Measurements from ENCODE around the gene C1RL.
"Not testable (repeated sequence)": the region's sequence is repeated elsewhere in the genome, so short reads cannot be mapped to it uniquely, and the experiment has no call there.

The C1RL gene

GRCh38 chr12:7113389-7113871, 4.4 kb upstream of the C1RL start:
- DNase-seq, result peak; percentile 16

- DNase-seq, result no peak
Observed at GRCh38 chr12:7112041-7112440, 3.0 kb upstream of the C1RL start.

GRCh38 chr12:7110661-7111060, 1.6 kb upstream of the C1RL start:
- no peak for DNase-seq

- no peak for DNase-seq
Observed at GRCh38 chr12:7109572-7109920, 532 bp upstream of the C1RL start.

GRCh38 chr12:7108003-7108795, 815 bp downstream of the C1RL start:
- DNase-seq, result peak; percentile 63

GRCh38 chr12:7107636-7108002, 1.4 kb downstream of the C1RL start:
- no peak for DNase-seq

GRCh38 chr12:7107181-7107580, 1.8 kb downstream of the C1RL start:
- DNase-seq, result not testable (repeated sequence)

- DNase-seq, result no peak
Observed at GRCh38 chr12:7106082-7106481, 2.9 kb downstream of the C1RL start.

- no peak for DNase-seq
Observed at GRCh38 chr12:7103837-7104584, 5.0 kb downstream of the C1RL start.

- no peak for DNase-seq
Observed at GRCh38 chr12:7102582-7102981, 6.4 kb downstream of the C1RL start.

- DNase-seq, result no peak
Observed at GRCh38 chr12:7101694-7102131, 7.3 kb downstream of the C1RL start.

GRCh38 chr12:7101047-7101693, 7.8 kb downstream of the C1RL start:
- DNase-seq, result no peak

GRCh38 chr12:7100239-7100638, 8.8 kb downstream of the C1RL start:
- DNase-seq, result no peak

- DNase-seq, result no peak
Observed at GRCh38 chr12:7099290-7099996, 9.6 kb downstream of the C1RL start.

- DNase-seq, result no peak
Observed at GRCh38 chr12:7096979-7097378, 12.0 kb downstream of the C1RL start.

GRCh38 chr12:7096006-7096932, 12.7 kb downstream of the C1RL start:
- no peak for DNase-seq

- no peak for DNase-seq
Observed at GRCh38 chr12:7093892-7094291, 15.1 kb downstream of the C1RL start.

- DNase-seq, result no peak
Observed at GRCh38 chr12:7093486-7093885, 15.5 kb downstream of the C1RL start.

GRCh38 chr12:7092986-7093460, 16.0 kb downstream of the C1RL start:
- no peak for DNase-seq

- peak; percentile 73 for DNase-seq
Observed at GRCh38 chr12:7092229-7092985, 16.6 kb downstream of the C1RL start, which contains the start of gene C1R. C1R (minus strand) TSS chr12:7092445; CDS start chr12:7092388, 57 bp downstream.
